Kidney glomerular epithelial cell (primary cell): ENCODE results near the gene ADAP1.

Source experiments
- DNase-seq: peaks from one replicate; lab custom pipeline; 2025; lab: John Stamatoyannopoulos, UW

The ADAP1 gene

DNA sequence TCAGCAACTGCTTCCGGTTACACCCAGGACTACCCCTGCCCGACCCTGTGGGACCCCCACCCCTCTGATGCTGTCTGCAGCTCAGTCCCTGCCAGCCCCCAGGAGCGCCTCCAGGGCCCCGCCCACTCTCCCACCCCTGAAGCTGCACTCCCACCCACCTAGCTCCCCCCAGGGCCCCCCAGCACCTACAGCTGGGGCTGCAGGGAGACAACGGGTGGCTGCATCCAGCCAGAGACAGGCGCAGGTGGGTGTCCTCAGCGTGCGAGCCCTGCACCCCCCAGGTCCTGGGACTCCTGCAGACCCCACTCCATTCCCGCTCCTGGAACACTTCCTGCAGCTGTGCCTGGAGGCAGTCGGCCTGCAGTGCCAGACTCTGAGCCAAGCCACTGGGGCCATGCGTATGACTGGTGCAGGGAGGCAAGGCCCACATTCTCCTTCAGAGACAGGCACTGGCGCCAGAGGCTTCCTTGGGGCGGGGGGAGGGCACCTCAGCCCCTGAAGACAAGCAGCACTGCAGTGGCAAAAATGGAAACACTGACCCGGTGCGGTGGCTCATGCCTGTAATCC is 34.6 kb upstream of the ADAP1 start:
- no peak for DNase-seq

- DNase-seq: peak; percentile 9
Observed at GRCh38 chr7:988426-988911, 34.0 kb upstream of the ADAP1 start.

GRCh38 chr7:987909-988308 is 33.4 kb upstream of the ADAP1 start:
- DNase-seq: no peak

- no peak for DNase-seq
Observed at GRCh38 chr7:986766-987751, 32.6 kb upstream of the ADAP1 start.

- peak; percentile 15 for DNase-seq
Observed at GRCh38 chr7:985915-986741, 31.6 kb upstream of the ADAP1 start.

GRCh38 chr7:985127-985416 is 30.6 kb upstream of the ADAP1 start:
- no peak for DNase-seq

DNA sequence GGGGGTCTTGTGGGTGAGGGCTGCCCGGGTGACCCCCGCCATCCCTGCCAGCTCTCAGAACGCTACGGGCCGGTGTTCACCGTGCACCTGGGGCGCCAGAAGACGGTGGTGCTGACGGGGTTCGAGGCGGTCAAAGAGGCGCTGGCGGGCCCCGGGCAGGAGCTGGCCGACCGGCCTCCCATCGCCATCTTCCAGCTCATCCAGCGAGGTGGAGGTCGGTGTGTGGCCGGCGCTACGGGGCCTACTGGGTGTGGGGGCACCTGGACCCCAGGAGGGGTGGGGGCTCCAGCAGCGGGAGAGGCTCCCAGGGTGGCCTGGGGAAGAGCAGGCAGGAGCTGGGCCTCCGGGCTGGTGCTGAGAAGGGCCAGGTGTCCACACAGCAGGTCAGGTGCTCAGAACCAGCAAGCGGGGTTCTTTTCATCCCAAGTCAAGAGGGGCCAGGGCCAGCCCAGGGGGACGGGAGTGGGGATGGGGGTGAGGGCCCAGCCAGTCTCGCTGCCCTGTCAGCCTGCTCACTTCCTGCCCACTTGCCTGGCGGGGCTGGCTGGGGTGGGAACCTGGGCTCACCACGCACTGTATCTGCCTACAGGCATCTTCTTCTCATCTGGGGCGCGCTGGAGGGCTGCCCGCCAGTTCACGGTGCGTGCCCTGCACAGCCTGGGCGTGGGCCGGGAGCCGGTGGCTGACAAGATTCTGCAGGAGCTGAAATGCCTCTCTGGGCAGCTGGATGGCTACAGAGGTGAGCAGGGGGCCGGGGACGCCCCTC is 30.1 kb upstream of the ADAP1 start:
- DNase-seq: no peak

- no peak for DNase-seq
Observed at GRCh38 chr7:983616-984071, 29.2 kb upstream of the ADAP1 start.

DNA sequence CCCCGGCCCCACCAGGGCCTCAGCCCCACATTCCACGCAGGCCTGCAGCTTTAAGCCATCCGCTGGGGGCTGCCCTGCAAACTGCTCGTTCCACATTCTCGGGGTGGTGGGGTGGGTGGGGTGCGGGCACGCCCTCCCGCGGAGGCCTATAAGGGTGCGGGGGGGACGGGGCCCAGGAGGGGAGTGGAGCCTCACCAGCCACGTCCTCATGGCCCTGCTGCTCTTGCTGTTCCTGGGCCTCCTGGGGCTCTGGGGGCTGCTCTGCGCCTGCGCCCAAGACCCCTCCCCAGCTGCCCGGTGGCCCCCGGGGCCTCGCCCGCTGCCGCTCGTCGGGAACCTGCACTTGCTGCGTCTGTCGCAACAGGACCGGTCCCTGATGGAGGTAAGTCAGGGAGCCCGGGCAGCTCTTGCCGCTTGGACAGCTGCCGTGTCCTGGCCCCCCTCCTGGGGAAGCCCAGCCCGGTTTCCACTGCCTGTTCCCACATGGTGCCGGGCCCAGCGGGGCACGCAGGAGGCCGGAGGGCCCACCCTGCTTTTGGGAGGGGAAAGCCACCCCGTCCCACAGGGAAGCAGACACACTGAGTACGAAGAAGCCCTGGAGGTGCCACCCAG is 28.6 kb upstream of the ADAP1 start, which contains the start of gene CYP2W1:
Gene CYP2W1, plus strand, starts transcription at position 178 of the 612 bp plus-strand sequence. Its CDS starts 31 bp downstream, at position 209.
- no peak for DNase-seq

GRCh38 chr7:982511-983003 is 28.1 kb upstream of the ADAP1 start:
- DNase-seq: no peak

- no peak for DNase-seq
Observed at GRCh38 chr7:981793-982510, 27.5 kb upstream of the ADAP1 start.

GRCh38 chr7:979886-980571 is 25.5 kb upstream of the ADAP1 start:
- peak; percentile 72 for DNase-seq

GRCh38 chr7:979151-979550 is 24.7 kb upstream of the ADAP1 start:
- DNase-seq: no peak

- no peak for DNase-seq
Observed at GRCh38 chr7:978416-979091, 24.1 kb upstream of the ADAP1 start.

- no peak for DNase-seq
Observed at GRCh38 chr7:978049-978346, 23.5 kb upstream of the ADAP1 start.

GRCh38 chr7:977326-978048 is 23.0 kb upstream of the ADAP1 start:
- peak; percentile 81 for DNase-seq

GRCh38 chr7:976901-977325 is 22.4 kb upstream of the ADAP1 start:
- no peak for DNase-seq

- DNase-seq: no peak
Observed at GRCh38 chr7:975702-976473, 21.4 kb upstream of the ADAP1 start.
